KMS-11 (cell line): ENCODE measurements around the gene AANAT.

Source experiments
- H2AFZ ChIP-seq: fragments of 200-600 bp; sonication (generic); 2 replicates; pipeline ENCODE4 v1.6.1; 2016; ENCODE audit warnings: antibody characterized with exemption, mixed run types, low read depth
- H3K27ac ChIP-seq: fragments of 200-600 bp; sonication (generic); 2 replicates; pipeline ENCODE4 v1.6.1; 2016; ENCODE audit warnings: mild to moderate bottlenecking, mixed run types
- H3K27me3 ChIP-seq: fragments of 200-600 bp; sonication (generic); 2 replicates; pipeline ENCODE4 v1.6.1; 2017; ENCODE audit warnings: mild to moderate bottlenecking, low read depth, mixed run types, moderate library complexity; ENCODE audit not compliant: insufficient read depth
- H3K36me3 ChIP-seq: fragments of 200-600 bp; sonication (generic); 2 replicates; pipeline ENCODE4 v1.6.1; 2017; ENCODE audit warnings: mild to moderate bottlenecking, mixed run types; ENCODE audit not compliant: insufficient read depth
- H3K4me1 ChIP-seq: fragments of 200-600 bp; sonication (generic); 2 replicates; pipeline ENCODE4 v1.6.1; 2016; ENCODE audit warnings: mild to moderate bottlenecking, low read depth, mixed run types; ENCODE audit not compliant: poor library complexity, severe bottlenecking
- H3K4me2 ChIP-seq: fragments of 200-600 bp; sonication (generic); 2 replicates; pipeline ENCODE4 v1.7.0; 2016; ENCODE audit warnings: mild to moderate bottlenecking, mixed run types
- H3K4me3 ChIP-seq: fragments of 200-600 bp; sonication (generic); IDR thresholded peaks from 2 replicates; pipeline ENCODE4 v1.6.1; 2017; ENCODE audit warnings: low read depth, low read length, mixed read lengths; ENCODE audit not compliant: insufficient read depth
- H3K79me2 ChIP-seq: fragments of 200-600 bp; sonication (generic); 2 replicates; pipeline ENCODE4 v1.6.1; 2016; ENCODE audit warnings: low read depth, mixed run types; ENCODE audit not compliant: insufficient read depth
- H3K9ac ChIP-seq: fragments of 200-600 bp; sonication (generic); 2 replicates; pipeline ENCODE4 v1.6.1; 2016; ENCODE audit warnings: mild to moderate bottlenecking, mixed run types
- H4K20me1 ChIP-seq: fragments of 200-600 bp; sonication (generic); 2 replicates; pipeline ENCODE4 v1.6.1; 2016; ENCODE audit warnings: mild to moderate bottlenecking, mixed run types; ENCODE audit not compliant: insufficient read depth
- CTCF ChIP-seq: fragments of 200-600 bp; sonication (generic); conservative IDR thresholded peaks from 2 replicates; pipeline ENCODE4 v1.6.1; 2017; ENCODE audit warnings: low read depth, mild to moderate bottlenecking, antibody characterized with exemption, low read length, moderate library complexity, mixed read lengths

The AANAT gene

DNA sequence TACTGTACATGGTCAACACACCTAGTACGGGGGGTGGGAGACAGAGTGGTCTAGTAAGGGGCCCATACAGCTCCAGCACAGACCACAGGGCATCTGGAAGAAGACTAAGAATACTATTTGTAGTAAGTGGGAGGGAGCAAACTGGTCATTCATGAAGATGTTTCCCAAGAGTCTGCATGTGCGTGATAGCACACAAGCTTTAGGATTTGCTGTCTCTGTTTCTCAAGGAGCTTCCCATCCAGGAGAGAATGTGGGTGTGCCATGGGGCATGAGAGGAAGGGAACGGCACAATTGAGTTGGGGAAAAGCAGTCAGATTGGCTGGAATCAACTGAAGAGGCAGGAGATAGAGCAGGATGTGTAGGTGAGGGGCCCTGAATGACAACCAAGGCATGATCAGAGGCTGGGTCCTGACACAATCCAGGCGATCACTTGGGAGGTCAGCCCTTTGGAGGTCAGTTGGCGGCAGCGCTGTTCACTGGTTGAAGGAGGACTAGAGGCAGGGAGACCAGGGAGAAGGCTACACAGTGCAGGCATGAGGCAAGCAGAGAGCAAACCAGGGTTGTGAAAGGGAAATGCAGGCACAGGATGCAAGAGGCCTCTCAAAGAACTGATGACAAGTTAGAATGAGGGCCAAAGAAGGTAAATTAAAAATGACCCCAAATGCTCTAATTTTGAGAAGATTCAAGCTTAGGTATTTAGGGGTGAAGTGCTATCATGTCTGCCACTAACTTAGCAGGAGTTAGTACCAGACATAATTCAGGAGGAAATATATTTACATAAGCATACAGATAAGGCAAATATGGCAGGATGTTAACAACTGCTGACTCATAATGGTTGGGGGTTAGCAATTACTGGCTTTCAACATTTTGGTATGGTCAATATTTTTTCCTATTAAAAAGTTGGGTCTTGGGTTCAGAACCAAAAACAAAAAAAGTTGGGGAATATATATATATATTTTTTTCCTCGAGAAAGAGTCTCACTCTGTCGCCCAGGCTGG lies 24.8 kb upstream of the AANAT start:
- H2AFZ ChIP-seq: no peak overlapping the region
- H3K79me2 ChIP-seq: peaks cover 84% of the 10 kb centered on the region; the same call in 1 of the 2 replicates
- H3K27ac ChIP-seq: no peak overlapping the region
- no peak overlapping the region for H3K4me3 ChIP-seq
- H3K27me3 ChIP-seq: no peaks in the 10 kb centered on the region
- no peak overlapping the region; the same call in 1 of the 2 replicates for H3K4me2 ChIP-seq
- no peaks in the 10 kb centered on the region for H3K36me3 ChIP-seq
- no peak for TF ChIP-seq CTCF
- H3K9ac ChIP-seq: no peak overlapping the region
- peaks cover 24% of the 10 kb centered on the region for H4K20me1 ChIP-seq
- peaks cover 47% of the 10 kb centered on the region for H3K4me1 ChIP-seq

GRCh38 chr17:76444518-76445311 lies 22.7 kb upstream of the AANAT start:
- no peaks in the 10 kb centered on the region for H3K27me3 ChIP-seq
- H3K27ac ChIP-seq: no peak overlapping the region
- H4K20me1 ChIP-seq: peaks cover 35% of the 10 kb centered on the region
- no peak overlapping the region for H3K4me3 ChIP-seq
- H3K79me2 ChIP-seq: peaks cover 98% of the 10 kb centered on the region
- no peak overlapping the region for H3K9ac ChIP-seq
- H2AFZ ChIP-seq: no peak overlapping the region
- no peaks in the 10 kb centered on the region for H3K36me3 ChIP-seq
- H3K4me1 ChIP-seq: peaks cover 60% of the 10 kb centered on the region
- no peak overlapping the region for H3K4me2 ChIP-seq
- TF ChIP-seq CTCF: no peak

DNA sequence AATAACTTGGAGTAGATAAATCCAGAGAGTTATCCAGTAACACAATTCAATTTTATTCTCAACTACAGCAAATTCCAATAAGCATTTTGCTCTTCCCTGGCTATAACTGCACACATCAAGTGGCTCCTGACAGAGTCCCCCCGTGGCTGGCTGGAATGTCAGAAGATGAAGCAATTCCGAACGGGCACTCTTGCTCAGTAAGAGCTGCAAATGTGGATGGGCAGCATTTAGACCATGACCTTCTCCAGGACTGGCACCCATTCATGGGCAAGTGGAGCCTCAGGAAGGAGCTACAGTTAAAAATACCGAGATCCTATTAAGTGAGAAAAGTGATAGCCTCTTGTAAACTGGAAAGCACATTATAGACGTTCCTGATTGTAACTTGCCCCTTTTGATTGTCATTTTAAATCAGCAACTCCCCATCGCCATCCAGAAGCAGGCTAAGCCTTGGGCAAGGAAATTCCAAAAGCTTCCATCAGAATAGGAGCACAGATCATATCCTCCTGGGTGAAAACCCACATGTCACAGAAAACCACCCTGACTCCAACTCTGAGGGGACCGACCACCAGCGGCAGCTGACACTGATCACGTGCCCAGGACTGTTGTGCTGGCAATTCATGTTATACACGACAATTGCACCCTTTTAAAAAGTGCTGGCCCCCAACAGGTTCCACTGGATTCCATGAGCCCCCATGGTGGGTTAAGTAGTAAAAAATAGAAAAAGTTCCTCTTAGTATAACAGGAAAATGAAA lies 21.5 kb upstream of the AANAT start:
- Histone ChIP-seq H3K36me3 (no peaks in the 10 kb centered on the region), H3K4me1 (peaks cover 62% of the 10 kb centered on the region), H3K4me3 (no peak overlapping the region), H3K4me2 (no peak overlapping the region), H3K79me2 (peaks cover 98% of the 10 kb centered on the region), H3K9ac (no peak overlapping the region), H4K20me1 (peaks cover 37% of the 10 kb centered on the region), H3K27ac (no peak overlapping the region), H3K27me3 (no peaks in the 10 kb centered on the region), H2AFZ (no peak overlapping the region)
- TF ChIP-seq CTCF: no peak
